Liver (tissue), 3 donors: ENCODE data around the gene JMJD6.
"Not testable (repeated sequence)": the region's sequence is repeated elsewhere in the genome, so short reads cannot be mapped to it uniquely, and the experiment has no call there.

Source experiments
- GABPA ChIP-seq, 2 donors: IDR thresholded peaks in 1 of 2; conservative IDR thresholded peaks in 1 of 2; 2 replicates each; pipeline ENCODE4 v1.6.1; 2016; ENCODE audit warnings: antibody characterized with exemption in 2 of 2, mild to moderate bottlenecking in 1 of 2, moderate library complexity in 1 of 2
- TF ChIP-seq, protein P1 (sequence below): fragments of 150-350 bp; IDR thresholded peaks from 2 replicates; pipeline ENCODE4 v1.5.1; 2017; ENCODE audit warnings: improper control_type of control experiment, low read depth, low read length; ENCODE audit not compliant: missing input control
- TF ChIP-seq, protein P2 (sequence below): IDR thresholded peaks from 2 replicates; pipeline ENCODE4 v1.6.1; 2016; ENCODE audit warnings: antibody characterized with exemption
- donor health status: healthy.
- donor health status: healthy.

DNA sequence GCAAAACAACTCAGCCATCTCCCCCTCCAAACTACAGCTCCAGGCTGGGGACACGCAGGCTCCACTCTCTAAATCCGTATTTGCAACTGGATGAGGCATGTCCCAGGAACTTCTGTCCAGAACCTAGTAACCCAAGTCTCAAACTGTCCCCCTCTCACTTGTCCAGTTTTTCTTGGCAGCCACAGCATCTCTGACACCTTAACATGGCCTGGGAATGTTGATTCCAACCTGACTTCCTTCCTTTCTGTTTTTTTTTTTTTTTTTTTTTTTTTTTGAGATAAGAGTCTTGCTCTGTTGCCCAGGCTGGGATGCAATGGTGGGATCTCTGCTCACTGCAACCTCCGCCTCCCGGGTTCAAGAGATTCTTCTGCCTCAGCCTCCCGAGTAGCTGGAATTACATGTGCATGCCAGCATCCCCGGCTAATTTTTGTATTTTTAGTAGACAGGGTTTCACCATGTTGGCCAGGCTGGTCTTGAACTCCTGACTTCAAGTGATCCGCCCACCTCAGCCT, 27.9 kb downstream of the JMJD6 start:
- TF ChIP-seq, protein P1, sequence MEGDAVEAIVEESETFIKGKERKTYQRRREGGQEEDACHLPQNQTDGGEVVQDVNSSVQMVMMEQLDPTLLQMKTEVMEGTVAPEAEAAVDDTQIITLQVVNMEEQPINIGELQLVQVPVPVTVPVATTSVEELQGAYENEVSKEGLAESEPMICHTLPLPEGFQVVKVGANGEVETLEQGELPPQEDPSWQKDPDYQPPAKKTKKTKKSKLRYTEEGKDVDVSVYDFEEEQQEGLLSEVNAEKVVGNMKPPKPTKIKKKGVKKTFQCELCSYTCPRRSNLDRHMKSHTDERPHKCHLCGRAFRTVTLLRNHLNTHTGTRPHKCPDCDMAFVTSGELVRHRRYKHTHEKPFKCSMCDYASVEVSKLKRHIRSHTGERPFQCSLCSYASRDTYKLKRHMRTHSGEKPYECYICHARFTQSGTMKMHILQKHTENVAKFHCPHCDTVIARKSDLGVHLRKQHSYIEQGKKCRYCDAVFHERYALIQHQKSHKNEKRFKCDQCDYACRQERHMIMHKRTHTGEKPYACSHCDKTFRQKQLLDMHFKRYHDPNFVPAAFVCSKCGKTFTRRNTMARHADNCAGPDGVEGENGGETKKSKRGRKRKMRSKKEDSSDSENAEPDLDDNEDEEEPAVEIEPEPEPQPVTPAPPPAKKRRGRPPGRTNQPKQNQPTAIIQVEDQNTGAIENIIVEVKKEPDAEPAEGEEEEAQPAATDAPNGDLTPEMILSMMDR, result not testable (repeated sequence)
- not testable (repeated sequence) for TF ChIP-seq GABPA (IDR thresholded peaks at IDR 0.05 in 1 of 2, conservative IDR thresholded peaks at IDR 0.05 in 1 of 2)
- TF ChIP-seq, protein P2, sequence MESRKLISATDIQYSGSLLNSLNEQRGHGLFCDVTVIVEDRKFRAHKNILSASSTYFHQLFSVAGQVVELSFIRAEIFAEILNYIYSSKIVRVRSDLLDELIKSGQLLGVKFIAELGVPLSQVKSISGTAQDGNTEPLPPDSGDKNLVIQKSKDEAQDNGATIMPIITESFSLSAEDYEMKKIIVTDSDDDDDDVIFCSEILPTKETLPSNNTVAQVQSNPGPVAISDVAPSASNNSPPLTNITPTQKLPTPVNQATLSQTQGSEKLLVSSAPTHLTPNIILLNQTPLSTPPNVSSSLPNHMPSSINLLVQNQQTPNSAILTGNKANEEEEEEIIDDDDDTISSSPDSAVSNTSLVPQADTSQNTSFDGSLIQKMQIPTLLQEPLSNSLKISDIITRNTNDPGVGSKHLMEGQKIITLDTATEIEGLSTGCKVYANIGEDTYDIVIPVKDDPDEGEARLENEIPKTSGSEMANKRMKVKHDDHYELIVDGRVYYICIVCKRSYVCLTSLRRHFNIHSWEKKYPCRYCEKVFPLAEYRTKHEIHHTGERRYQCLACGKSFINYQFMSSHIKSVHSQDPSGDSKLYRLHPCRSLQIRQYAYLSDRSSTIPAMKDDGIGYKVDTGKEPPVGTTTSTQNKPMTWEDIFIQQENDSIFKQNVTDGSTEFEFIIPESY, result not testable (repeated sequence)
